ENCODE results near the gene LRRN2. TPM values are rescaled to one million over a fixed set of nuclear protein-coding genes. Genes with fewer than 3 reads are reported as not detected.
A peak's percentile ranks its signal among the peaks of the same experiment; 100 is the strongest.

LRRN2 gene
- total and polyA plus RNA-seq, 9 of the 15 experiments (the other 6 are each of a cell fraction or from before 2014, with no cell fraction given): 0.05 TPM; not detected in 8

- no peak for TF ChIP-seq FOXA3 (CRISPR knock-in tag; conservative IDR thresholded peaks at IDR 0.05 in 1 of 2, IDR thresholded peaks at IDR 0.05 in 1 of 2)
- no peak for TF ChIP-seq GTF2E2 (tag; IDR thresholded peaks at IDR 0.05)
- TF ChIP-seq TEAD1 (CRISPR knock-in tag; IDR thresholded peaks at IDR 0.05): 0 out of 4 replicates have a peak, but pooled peaks of 1 of the 2 experiments have one; percentile 7
- no peak for TF ChIP-seq ZKSCAN3 (CRISPR knock-in tag; IDR thresholded peaks at IDR 0.05)
- no peak for TF ChIP-seq ARID4B (CRISPR knock-in tag; IDR thresholded peaks at IDR 0.05)
These were observed 34.5 kb downstream of the LRRN2 start (continued) for GRCh38 chr1:204650911-204651570.

Measured in K562 (cell line).